UCSD-AML1 (cell line): ENCODE results near the gene NOTCH3.

Experiments
- DNase-seq: peaks from one replicate; lab custom pipeline; 2025; ENCODE audit not compliant: unreplicated experiment; lab: John Stamatoyannopoulos, UW

NOTCH3 gene

GRCh38 chr19:15236886-15237285, 36.1 kb upstream of the NOTCH3 start:
- DNase-seq = no peak

GRCh38 chr19:15235781-15236180, 35.0 kb upstream of the NOTCH3 start:
- no peak for DNase-seq

DNA sequence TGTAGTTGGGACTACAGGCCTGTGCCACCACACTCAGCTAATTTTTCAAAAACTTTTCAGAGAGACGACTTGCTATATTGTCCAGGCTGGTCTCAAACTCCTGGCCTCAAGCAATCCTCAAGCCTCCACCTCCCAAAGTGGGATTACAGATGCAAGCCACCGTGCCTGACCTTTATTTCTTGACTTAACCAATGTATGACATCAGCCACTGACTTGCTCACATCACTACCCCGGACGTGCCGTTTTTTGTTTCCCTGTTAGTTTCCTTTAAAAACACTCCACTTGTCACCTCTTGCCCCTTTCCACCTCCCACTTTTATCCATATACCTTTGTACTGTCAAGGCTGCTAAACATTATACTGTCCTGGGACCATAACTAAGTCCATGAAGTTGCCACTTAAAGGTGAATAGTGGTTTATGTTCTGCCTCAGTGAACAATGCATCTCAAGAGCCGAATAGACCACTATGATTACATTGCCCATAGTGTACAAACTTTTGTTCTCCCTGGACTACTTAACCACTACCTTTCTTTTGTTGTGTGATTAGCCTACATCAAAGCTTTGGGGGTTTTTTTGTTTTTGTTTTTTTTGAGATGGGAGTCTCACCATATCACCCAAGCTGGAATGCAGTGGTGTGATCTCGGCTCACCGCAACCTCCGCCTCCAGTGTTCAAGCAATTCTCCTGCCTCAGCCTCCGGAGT, 33.8 kb upstream of the NOTCH3 start:
- DNase-seq = no peak

DNA sequence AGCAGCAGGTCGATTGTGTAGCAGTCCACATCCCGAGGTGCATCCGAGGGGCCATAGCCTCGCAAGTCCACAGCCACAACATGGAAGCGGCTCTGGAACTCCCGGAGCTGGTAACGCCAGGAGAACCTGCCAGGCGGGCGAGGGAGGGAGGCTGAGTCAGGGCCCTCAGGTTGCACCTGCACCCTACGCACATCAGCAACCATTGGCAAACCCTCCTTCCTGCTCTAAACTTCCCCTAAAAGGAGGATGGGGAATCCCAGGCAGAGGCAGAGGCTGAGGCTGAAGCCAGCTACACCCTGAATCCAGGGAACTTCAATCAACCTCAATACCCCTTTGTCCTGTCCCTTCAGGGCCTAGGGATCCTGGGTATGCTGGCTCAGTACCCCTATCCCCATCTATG, 30.5 kb upstream of the NOTCH3 start:
- DNase-seq = no peak

GRCh38 chr19:15227261-15227660, 26.5 kb upstream of the NOTCH3 start:
- DNase-seq = no peak

DNA sequence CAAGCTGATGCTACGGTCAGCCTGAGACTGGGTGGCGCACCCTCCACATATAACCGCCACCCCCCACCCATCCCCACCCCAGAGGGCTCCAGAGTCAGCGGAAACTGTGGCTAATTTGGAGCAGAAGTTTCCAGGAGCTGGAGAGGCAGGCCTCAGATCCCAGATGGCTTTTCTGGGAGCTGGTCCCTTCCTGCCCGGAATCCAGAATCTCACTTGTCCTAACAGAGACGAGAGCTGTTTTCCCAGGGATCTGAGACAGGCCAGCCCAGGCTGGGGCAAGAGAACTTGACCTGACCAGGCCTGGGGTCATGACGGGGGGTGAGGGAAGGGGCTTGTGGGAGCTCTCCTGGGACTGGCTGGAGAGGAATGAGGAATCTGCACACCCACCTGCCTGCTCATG, 25.0 kb upstream of the NOTCH3 start:
- no peak for DNase-seq

DNA sequence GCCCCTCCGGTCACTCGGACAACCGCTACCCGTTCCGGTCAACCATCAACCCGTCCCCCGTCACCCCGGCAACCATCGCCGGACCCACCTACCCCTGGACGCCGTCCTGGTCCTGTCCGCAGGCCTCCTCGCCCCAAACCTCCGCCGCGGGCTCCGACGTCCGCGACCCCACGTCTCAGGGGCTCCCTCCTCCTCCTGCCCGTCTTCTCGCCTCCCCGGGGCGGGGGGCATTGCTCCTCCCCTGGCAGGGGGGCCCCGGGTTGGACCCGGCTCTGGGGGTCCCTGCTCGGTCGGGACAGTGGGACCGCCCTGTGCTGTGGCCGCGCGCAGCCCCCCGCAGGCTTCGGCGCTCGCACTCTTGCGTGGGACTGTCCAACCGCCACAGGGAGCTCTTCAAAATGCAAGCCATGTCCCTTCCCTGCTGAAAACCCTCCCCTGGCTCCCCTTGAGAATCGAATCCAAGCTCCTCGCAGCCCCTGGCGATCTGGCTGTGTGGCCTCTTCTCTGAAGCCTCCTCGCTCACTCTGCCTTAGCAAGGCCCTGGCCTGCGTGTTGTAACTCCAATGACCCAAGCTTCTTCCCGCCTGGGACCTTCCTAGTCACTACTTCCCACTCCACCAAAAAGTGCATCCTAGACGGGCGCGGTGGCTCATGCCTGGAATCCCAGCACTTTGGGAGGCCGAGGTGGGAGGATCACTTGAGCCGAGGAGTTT, 23.0 kb upstream of the NOTCH3 start:
- DNase-seq = no peak

GRCh38 chr19:15222738-15223648, 22.2 kb upstream of the NOTCH3 start:
- DNase-seq = peak; percentile 86

DNA sequence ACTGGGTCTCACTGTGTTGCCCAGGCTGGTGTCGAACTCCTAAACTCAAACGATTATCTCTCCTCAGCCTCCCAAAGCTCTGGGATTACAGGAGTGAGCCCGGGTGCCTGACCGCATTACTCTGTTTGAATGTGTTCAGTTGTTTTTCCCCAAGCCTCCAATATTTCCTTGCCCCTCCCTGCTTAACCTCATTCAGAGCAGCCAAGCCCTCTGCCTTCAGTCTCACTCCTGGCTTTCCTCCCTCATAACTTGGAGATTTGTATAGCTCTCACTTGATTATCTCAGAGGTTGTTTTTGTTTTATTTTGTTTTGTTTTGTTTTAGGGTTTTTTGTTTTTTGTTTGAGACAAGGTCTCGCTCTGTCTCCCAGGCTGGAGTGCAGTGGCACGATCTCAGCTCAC, 20.0 kb upstream of the NOTCH3 start:
- DNase-seq = no peak

DNA sequence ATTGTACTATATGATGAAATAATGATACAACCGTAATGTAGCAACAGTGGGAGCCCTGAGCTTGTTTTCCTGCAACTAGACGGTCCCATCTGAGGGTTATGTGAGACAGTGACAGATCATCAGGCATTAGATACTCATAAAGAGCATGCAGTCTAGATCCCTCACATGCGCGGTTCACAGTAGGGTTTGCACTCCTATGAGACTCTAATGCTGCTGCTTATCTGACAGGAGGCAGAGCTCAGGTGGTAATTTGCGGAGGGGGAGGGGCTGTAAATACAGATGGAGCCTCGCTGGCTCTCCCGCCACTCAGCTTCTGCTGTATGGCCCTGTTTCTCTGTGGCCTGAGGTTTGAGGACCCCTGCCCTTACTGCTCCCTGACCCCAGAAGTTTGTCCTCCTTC, 17.7 kb upstream of the NOTCH3 start:
- no peak for DNase-seq

DNA sequence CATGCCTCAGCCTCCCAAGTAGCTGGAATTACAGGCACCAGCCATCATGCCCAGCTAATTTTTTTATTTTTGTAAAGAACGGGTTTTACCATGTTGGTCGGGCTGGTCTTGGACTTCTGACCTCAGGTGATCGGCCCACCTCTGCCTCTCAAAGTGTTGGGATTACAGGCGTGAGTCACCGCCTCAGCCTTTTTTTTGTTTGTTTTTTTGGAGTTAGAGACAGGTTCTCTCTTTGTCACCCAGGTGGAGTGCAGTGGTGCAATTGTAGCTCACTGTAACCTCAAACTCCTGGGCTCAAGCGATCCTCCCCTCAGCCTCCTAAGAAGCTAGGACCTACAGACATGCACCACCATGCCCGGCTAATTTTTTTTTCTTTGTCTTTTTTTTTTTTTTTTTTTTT, 15.6 kb upstream of the NOTCH3 start:
- DNase-seq = no peak

- no peak for DNase-seq
These were observed 13.1 kb upstream of the NOTCH3 start for GRCh38 chr19:15213715-15214381.

GRCh38 chr19:15212711-15213110, 11.9 kb upstream of the NOTCH3 start:
- DNase-seq = no peak

DNA sequence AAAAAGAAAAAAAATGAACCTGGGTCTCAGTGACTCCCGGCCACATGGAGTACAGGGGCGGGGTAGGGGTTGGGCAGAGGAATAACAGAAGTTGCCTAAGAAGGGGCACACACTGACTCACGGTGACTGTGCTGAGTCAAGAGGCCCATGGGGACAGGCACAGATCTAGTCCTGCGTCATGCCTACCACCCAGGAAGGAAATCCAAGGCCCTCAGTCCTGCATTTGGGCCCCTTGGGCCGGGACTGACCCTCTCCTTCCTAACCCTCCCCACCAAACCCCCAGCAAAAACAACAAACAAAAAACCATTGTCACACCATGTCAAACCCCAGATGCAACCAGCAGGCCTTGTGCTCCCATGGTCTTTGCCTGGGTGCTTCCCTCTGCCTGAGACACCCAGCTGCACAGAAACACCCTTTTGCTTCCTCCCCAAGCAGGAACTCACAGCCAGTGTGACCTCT, 9.6 kb upstream of the NOTCH3 start:
- peak; percentile 40 for DNase-seq

GRCh38 chr19:15201374-15202023, 704 bp upstream of the NOTCH3 start:
- no peak for DNase-seq

DNA sequence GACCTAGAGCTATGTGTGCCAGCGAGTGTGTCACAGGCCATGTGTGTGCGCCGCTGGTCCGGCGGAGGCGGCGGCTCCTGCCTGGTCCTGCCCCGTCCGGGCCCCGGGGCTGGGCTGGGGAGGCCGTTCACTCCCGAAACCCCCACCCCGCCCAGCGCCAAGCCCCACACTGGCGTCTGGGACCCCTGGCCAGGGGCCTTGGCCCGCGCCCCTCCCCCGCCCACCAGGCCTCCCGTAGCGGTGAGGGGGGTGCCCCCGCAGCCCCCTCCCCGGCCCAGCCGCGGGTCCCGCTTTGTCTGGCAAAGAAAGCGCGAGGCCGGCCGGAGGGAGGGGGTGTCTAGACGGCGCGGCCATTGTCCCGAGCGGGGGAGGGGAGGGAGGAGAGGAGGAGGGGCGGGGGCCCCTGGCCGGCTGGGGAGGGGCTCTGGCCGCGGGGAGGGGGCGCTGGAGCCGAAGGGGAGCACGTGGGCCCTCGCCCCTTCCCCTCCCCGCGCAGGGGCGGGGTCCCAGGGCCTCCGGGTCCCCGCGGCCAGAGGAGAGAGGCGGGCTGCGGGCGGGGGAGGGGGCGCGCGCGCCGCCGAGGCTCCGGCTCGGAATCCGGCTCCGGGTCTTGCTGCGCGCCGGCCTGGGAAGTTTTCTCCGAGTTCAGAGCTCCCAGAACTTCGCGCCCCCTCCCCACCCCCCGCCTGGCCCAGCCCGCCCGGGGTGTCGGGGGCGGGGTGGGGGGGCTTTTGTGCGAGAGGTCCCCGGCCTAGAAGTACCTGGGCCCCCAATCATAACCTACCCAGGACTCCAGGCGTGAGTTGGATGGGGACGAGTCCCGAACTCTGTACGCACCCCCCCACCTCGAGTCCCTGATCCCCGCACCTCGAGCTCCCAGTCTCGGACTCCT, 888 bp downstream of the NOTCH3 start:
- no peak for DNase-seq

GRCh38 chr19:15198951-15199660, 1.7 kb downstream of the NOTCH3 start:
- no peak for DNase-seq

DNA sequence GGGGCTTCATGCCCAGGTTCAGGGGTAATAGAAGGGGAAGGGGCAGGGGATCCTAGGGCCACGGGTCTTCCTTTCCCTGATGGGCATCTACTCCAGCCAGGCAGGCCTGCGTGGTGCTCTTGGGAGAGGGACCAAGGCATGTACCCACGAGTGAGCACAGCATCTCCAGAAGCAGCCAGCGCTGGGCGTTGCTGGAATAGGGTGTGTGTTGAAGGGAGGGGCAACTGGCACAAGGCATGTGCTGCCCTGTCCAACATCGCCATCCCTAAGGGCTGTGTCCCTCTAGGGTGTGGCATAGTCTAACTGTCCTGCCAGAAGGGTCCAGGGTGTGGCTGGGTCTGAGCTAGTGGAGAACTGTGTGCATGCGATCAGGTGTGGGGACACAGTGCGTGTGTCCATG, 2.9 kb downstream of the NOTCH3 start:
- DNase-seq = no peak
